OCI-LY1 (cell line): ENCODE results near the gene ZBTB3.

ENCODE experiments used
- H2AFZ ChIP-seq: fragments of 200-600 bp; sonication (generic), shearing (Covaris generic); 2 replicates; pipeline ENCODE4 v1.6.0; 2014; ENCODE audit warnings: antibody characterized with exemption, mild to moderate bottlenecking, low read length
- H3F3A ChIP-seq: fragments of 200-600 bp; sonication (generic), shearing (Covaris generic); 2 replicates; pipeline ENCODE4 v1.6.0; 2014; ENCODE audit warnings: mild to moderate bottlenecking, antibody characterized with exemption, low read length, moderate library complexity; ENCODE audit not compliant: insufficient read depth
- H3K27ac ChIP-seq: fragments of 200-600 bp; sonication (generic); 2 replicates; pipeline ENCODE4 v1.5.1; 2014; ENCODE audit warnings: low read length, mixed run types, mild to moderate bottlenecking, low read depth; ENCODE audit not compliant: poor library complexity, severe bottlenecking
- H3K27me3 ChIP-seq: fragments of 200-600 bp; sonication (generic); 2 replicates; pipeline ENCODE4 v1.6.0; 2014; ENCODE audit warnings: antibody characterized with exemption, mild to moderate bottlenecking, low read length, moderate library complexity; ENCODE audit not compliant: insufficient read depth
- H3K36me3 ChIP-seq: fragments of 200-600 bp; sonication (generic); 2 replicates; pipeline ENCODE4 v1.6.1; 2014; ENCODE audit warnings: mild to moderate bottlenecking, antibody characterized with exemption, low read length, moderate library complexity, mixed read lengths; ENCODE audit not compliant: insufficient read depth
- H3K4me1 ChIP-seq: fragments of 200-600 bp; sonication (generic); 2 replicates; pipeline ENCODE4 v1.5.1; 2014; ENCODE audit warnings: mild to moderate bottlenecking, low read length, moderate library complexity; ENCODE audit not compliant: insufficient read depth, severe bottlenecking
- H3K4me2 ChIP-seq: fragments of 200-600 bp; sonication (generic), shearing (Covaris generic); 2 replicates; pipeline ENCODE4 v1.6.1; 2014; ENCODE audit warnings: low read length
- H3K4me3 ChIP-seq: fragments of 200-600 bp; sonication (generic); 2 replicates; pipeline ENCODE4 v1.5.1; 2014; ENCODE audit warnings: low read length, low read depth, mild to moderate bottlenecking, mixed read lengths; ENCODE audit not compliant: poor library complexity, severe bottlenecking
- H3K79me2 ChIP-seq: fragments of 200-600 bp; shearing (Covaris generic); 2 replicates; pipeline ENCODE4 v1.6.1; 2016; ENCODE audit warnings: mixed run types, low read length, mixed read lengths; ENCODE audit not compliant: insufficient read depth
- H3K9ac ChIP-seq: fragments of 200-600 bp; sonication (generic), shearing (Covaris generic); 2 replicates; pipeline ENCODE4 v1.6.1; 2014; ENCODE audit warnings: mild to moderate bottlenecking, low read length, mixed read lengths
- H3K9me2 ChIP-seq: fragments of 200-600 bp; sonication (generic), shearing (Covaris generic); 2 replicates; pipeline ENCODE4 v1.6.1; 2014; ENCODE audit warnings: low read depth, mild to moderate bottlenecking, low read length, mixed read lengths
- H3K9me3 ChIP-seq: fragments of 200-600 bp; shearing (Covaris generic); 2 replicates; pipeline ENCODE4 v1.6.1; 2014; ENCODE audit warnings: low read length, mixed read lengths
- H4K20me1 ChIP-seq: fragments of 200-600 bp; sonication (generic), shearing (Covaris generic); 2 replicates; pipeline ENCODE4 v1.6.0; 2016; ENCODE audit warnings: mild to moderate bottlenecking, low read length; ENCODE audit not compliant: insufficient read depth
- EZH2 ChIP-seq: fragments of 200-600 bp; sonication (generic), shearing (Covaris generic); IDR thresholded peaks from 2 replicates; pipeline ENCODE4 v1.8.0; 2017; ENCODE audit warnings: borderline replicate concordance, mixed run types, mild to moderate bottlenecking, antibody characterized with exemption, low read length, moderate library complexity, mixed read lengths
- TF ChIP-seq, protein P1 (sequence below): fragments of 200-600 bp; sonication (generic), shearing (Covaris generic); IDR thresholded peaks from 2 replicates; pipeline ENCODE4 v1.5.1; 2017; ENCODE audit warnings: mild to moderate bottlenecking, antibody characterized with exemption, low read length, moderate library complexity, mixed read lengths

ZBTB3 gene

DNA sequence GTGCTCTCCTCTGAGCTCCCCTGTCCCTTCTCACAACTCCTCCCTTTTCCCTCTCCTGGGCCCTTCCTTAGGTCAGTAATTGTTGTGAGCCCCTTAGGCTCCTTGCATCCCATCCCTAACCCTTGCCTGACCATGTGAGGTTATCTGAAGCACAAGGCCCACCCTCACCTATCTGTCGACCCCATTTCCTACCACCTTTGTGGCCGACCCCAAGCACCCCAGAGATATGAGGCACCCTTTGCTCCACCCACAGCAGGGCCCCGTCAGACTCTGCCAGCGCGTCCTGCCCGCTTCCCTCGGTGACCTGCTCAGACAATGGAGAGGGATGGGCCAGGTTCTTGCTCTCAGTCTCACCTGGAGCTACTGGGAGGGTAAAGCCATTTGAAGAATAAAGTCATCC lies 45.2 kb downstream of the ZBTB3 start:
- peak overlapping the region; percentile 92 for H3K27ac ChIP-seq
- H3K79me2 ChIP-seq, result no peaks in the 10 kb centered on the region
- no peaks in the 10 kb centered on the region for H3K9me2 ChIP-seq
- H3K4me1 ChIP-seq, result peaks cover 53% of the 10 kb centered on the region
- H2AFZ ChIP-seq, result no peak overlapping the region
- H3K9me3 ChIP-seq, result no peaks in the 10 kb centered on the region
- peak overlapping the region; percentile 79 for H3K9ac ChIP-seq
- no peaks in the 10 kb centered on the region for H4K20me1 ChIP-seq
- peaks cover 53% of the 10 kb centered on the region for H3K36me3 ChIP-seq
- H3F3A ChIP-seq, result peaks cover 19% of the 10 kb centered on the region; the same call in 1 of the 2 replicates
- no peaks in the 10 kb centered on the region for H3K27me3 ChIP-seq
- TF ChIP-seq, protein P1, sequence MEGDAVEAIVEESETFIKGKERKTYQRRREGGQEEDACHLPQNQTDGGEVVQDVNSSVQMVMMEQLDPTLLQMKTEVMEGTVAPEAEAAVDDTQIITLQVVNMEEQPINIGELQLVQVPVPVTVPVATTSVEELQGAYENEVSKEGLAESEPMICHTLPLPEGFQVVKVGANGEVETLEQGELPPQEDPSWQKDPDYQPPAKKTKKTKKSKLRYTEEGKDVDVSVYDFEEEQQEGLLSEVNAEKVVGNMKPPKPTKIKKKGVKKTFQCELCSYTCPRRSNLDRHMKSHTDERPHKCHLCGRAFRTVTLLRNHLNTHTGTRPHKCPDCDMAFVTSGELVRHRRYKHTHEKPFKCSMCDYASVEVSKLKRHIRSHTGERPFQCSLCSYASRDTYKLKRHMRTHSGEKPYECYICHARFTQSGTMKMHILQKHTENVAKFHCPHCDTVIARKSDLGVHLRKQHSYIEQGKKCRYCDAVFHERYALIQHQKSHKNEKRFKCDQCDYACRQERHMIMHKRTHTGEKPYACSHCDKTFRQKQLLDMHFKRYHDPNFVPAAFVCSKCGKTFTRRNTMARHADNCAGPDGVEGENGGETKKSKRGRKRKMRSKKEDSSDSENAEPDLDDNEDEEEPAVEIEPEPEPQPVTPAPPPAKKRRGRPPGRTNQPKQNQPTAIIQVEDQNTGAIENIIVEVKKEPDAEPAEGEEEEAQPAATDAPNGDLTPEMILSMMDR, result no peak
- peak overlapping the region; percentile 90 for H3K4me2 ChIP-seq
- H3K4me3 ChIP-seq, result peak overlapping the region; percentile 63

DNA sequence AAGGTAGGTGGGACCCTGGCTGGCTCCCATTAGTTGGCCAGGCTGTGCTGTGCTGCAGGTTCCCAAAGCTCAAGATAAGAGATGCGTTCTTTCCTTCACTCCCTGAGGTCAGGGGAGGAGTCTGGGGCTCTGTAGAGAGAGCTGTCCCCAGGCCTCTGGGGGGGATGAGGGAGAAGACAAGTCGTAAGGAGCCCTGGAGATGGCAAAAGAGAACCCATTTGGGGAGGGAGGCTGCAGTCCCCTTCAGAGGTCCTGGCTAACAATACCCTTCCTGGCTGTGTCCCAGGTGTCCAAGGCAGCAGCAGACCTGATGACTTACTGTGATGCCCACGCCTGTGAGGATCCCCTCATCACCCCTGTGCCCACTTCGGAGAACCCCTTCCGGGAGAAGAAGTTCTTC lies 45.6 kb downstream of the ZBTB3 start:
- H3K4me3 ChIP-seq, result peak overlapping the region; percentile 63
- no peaks in the 10 kb centered on the region for H3K79me2 ChIP-seq
- H3K27me3 ChIP-seq, result no peaks in the 10 kb centered on the region
- H3K36me3 ChIP-seq, result peaks cover 49% of the 10 kb centered on the region
- H3K9me2 ChIP-seq, result no peaks in the 10 kb centered on the region
- peak overlapping the region; percentile 92 for H3K27ac ChIP-seq
- peak overlapping the region; percentile 79 for H3K9ac ChIP-seq
- peak overlapping the region; percentile 90 for H3K4me2 ChIP-seq
- peaks cover 53% of the 10 kb centered on the region for H3K4me1 ChIP-seq
- TF ChIP-seq EZH2, result no peak
- TF ChIP-seq, protein P1, result no peak
- H3K9me3 ChIP-seq, result no peaks in the 10 kb centered on the region
- H4K20me1 ChIP-seq, result no peaks in the 10 kb centered on the region
- H3F3A ChIP-seq, result peaks cover 17% of the 10 kb centered on the region; the same call in 1 of the 2 replicates
- H2AFZ ChIP-seq, result no peak overlapping the region

DNA sequence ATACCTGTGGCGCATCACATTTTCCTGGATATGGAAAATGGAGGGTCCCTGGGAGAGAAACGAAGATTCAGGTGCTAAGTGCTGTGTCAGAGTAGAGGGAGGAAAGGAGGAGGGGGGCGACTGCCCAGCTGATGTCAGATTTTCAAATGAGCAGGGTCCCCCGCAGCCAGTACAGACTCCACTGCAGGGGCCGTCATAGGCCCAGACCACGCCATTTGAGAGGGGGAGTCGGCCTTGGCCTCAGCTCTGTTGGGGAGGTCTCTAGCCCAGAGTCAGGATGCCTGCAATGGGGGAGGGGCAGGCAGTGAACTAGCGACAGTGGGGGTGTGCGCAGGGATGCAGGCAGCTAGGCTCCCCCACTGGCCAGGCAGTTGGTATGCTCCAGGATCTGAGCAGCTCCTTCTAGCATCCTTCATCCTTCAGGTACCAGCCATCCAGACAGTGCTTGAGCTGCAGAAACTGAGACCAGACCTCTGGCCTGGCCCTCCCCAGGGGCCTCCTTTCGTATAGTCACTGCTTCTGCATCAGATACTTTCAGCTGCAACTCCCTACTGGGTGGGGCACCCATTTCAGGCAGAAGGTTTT lies 46.6 kb downstream of the ZBTB3 start, which contains the start of the genes BSCL2 and GNG3:
Gene BSCL2, minus strand, starts transcription at position 148 of the 585 bp plus-strand sequence. CDS start 229 bp downstream, outside the sequence.
Gene GNG3, plus strand, starts transcription at position 400 of the 585 bp plus-strand sequence. CDS start 620 bp downstream, outside the sequence.
- Histone ChIP-seq H3F3A (peaks cover 7% of the 10 kb centered on the region; the same call in 1 of the 2 replicates), H3K4me2 (peak within 1 kb of the TSS; percentile 90), H3K36me3 (peaks cover 43% of the 10 kb centered on the region), H3K27ac (peak within 1 kb of the TSS; percentile 92), H3K4me1 (peaks cover 49% of the 10 kb centered on the region), H3K9me3 (no peaks in the 10 kb centered on the region), H3K9ac (peak within 1 kb of the TSS; percentile 79), H3K79me2 (no peaks in the 10 kb centered on the region), H3K27me3 (no peaks in the 10 kb centered on the region), H3K9me2 (no peaks in the 10 kb centered on the region), H2AFZ (no peak within 1 kb of the TSS), H4K20me1 (no peaks in the 10 kb centered on the region), H3K4me3 (peak within 1 kb of the TSS; percentile 71)
- TF ChIP-seq EZH2, result no peak
- TF ChIP-seq, protein P1, result no peak
